ENCODE results near the gene CHN2. TPM values are rescaled to one million over a fixed set of nuclear protein-coding genes. Genes with fewer than 3 reads are reported as not detected.

Gene CHN2
- total RNA-seq, 1 donor from 2014 or later, result 36.1 TPM

GRCh38 chr7:29284696-29285443 lies 90.3 kb downstream of the CHN2 start:
- Histone ChIP-seq H3K36me3 (no peaks in the 10 kb centered on the region), H3K27me3 (ENCODE audit: low read depth) (no peaks in the 10 kb centered on the region), H3K9me3 (replicated peaks) (no peaks in the 10 kb centered on the region), H3K4me3 (no peak overlapping the region), H3K4me1 (peaks cover 31% of the 10 kb centered on the region), H3K27ac (replicated peaks) (no peak overlapping the region)
- TF ChIP-seq, protein P1, sequence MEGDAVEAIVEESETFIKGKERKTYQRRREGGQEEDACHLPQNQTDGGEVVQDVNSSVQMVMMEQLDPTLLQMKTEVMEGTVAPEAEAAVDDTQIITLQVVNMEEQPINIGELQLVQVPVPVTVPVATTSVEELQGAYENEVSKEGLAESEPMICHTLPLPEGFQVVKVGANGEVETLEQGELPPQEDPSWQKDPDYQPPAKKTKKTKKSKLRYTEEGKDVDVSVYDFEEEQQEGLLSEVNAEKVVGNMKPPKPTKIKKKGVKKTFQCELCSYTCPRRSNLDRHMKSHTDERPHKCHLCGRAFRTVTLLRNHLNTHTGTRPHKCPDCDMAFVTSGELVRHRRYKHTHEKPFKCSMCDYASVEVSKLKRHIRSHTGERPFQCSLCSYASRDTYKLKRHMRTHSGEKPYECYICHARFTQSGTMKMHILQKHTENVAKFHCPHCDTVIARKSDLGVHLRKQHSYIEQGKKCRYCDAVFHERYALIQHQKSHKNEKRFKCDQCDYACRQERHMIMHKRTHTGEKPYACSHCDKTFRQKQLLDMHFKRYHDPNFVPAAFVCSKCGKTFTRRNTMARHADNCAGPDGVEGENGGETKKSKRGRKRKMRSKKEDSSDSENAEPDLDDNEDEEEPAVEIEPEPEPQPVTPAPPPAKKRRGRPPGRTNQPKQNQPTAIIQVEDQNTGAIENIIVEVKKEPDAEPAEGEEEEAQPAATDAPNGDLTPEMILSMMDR (IDR thresholded peaks at IDR 0.05; ENCODE audit: borderline replicate concordance), result no peak
- intact Hi-C loops (cut with micrococcal nuclease), result no loop called here
- DNase-seq, result no peak

DNA sequence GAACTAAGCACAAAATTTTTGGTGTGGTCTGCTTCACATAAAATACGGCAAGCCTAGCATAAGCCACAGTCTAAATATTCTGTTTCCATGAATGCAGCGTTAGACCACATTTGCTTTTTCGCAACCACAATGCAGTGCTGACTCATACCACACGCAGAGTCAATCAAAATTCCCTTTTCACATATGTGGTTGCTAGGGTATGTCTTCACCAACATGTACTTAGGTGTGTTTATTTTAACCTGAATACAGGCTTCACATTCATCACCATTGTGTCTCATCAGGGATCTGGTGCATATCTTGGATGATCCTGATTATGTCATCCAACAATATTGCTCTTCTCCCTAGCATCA lies 90.8 kb downstream of the CHN2 start:
- Histone ChIP-seq H3K27ac (replicated peaks) (no peak overlapping the region), H3K4me1 (peaks cover 31% of the 10 kb centered on the region), H3K36me3 (no peaks in the 10 kb centered on the region), H3K27me3 (ENCODE audit: low read depth) (no peaks in the 10 kb centered on the region), H3K9me3 (replicated peaks) (no peaks in the 10 kb centered on the region), H3K4me3 (no peak overlapping the region)
- intact Hi-C loops (cut with micrococcal nuclease), result no loop called here
- no peak for DNase-seq
- TF ChIP-seq, protein P1 (IDR thresholded peaks at IDR 0.05; ENCODE audit: borderline replicate concordance), result no peak

- Histone ChIP-seq H3K9me3 (replicated peaks) (no peaks in the 10 kb centered on the region), H3K27ac (replicated peaks) (no peak overlapping the region), H3K27me3 (ENCODE audit: low read depth) (no peaks in the 10 kb centered on the region), H3K4me3 (no peak overlapping the region), H3K36me3 (no peaks in the 10 kb centered on the region), H3K4me1 (peaks cover 31% of the 10 kb centered on the region)
- TF ChIP-seq, protein P1 (IDR thresholded peaks at IDR 0.05; ENCODE audit: borderline replicate concordance), result no peak
- intact Hi-C loops (cut with micrococcal nuclease), result no loop called here
- no peak for DNase-seq
Observed at GRCh38 chr7:29285861-29286260, 91.3 kb downstream of the CHN2 start.

GRCh38 chr7:29287366-29287765 lies 92.8 kb downstream of the CHN2 start:
- TF ChIP-seq, protein P1 (IDR thresholded peaks at IDR 0.05; ENCODE audit: borderline replicate concordance), result no peak
- Histone ChIP-seq H3K4me1 (peaks cover 16% of the 10 kb centered on the region), H3K27ac (replicated peaks) (no peak overlapping the region), H3K36me3 (no peaks in the 10 kb centered on the region), H3K9me3 (replicated peaks) (no peaks in the 10 kb centered on the region), H3K27me3 (ENCODE audit: low read depth) (no peaks in the 10 kb centered on the region), H3K4me3 (no peak overlapping the region)
- intact Hi-C loops (cut with micrococcal nuclease), result no loop called here
- no peak for DNase-seq

GRCh38 chr7:29288181-29289091 lies 93.9 kb downstream of the CHN2 start:
- TF ChIP-seq, protein P1 (IDR thresholded peaks at IDR 0.05; ENCODE audit: borderline replicate concordance), result no peak
- no peak overlapping the region for H3K27ac ChIP-seq (replicated peaks)
- intact Hi-C loops (cut with micrococcal nuclease), result no loop called here
- H3K4me3 ChIP-seq, result no peak overlapping the region
- H3K9me3 ChIP-seq (replicated peaks), result no peaks in the 10 kb centered on the region
- H3K36me3 ChIP-seq, result no peaks in the 10 kb centered on the region
- H3K4me1 ChIP-seq, result peaks cover 9% of the 10 kb centered on the region
- no peak for DNase-seq
- no peaks in the 10 kb centered on the region for H3K27me3 ChIP-seq (ENCODE audit: low read depth)
